BJ (cell line): ENCODE measurements around the gene EAF2. TPM values are rescaled to one million over a fixed set of nuclear protein-coding genes. Genes with fewer than 3 reads are reported as not detected.

Experiments used
- CTCF ChIA-PET: fragments of 350-600 bp; formaldehyde crosslinking; extraction: SDS; loops from one replicate; lab custom pipeline; 2021; ENCODE audit warnings: antibody characterized with exemption, inconsistent platforms; lab: Yijun Ruan, JAX
- POLR2A ChIA-PET: fragments of 300-600 bp; sonication (Branson Sonifier 250); formaldehyde crosslinking; extraction: SDS; loops from one replicate; lab custom pipeline; 2021; ENCODE audit warnings: antibody characterized with exemption; lab: Charles Lee
- DNase-seq: peaks from one replicate; pipeline ENCODE4 v3.0.0-alpha.2; 2011; ENCODE audit warnings: low read depth
- H3K27me3 ChIP-seq: 2 replicates; pipeline ENCODE4 v1.6.0; 2011; ENCODE audit warnings: low read length; ENCODE audit not compliant: control insufficient read depth, insufficient read depth
- H3K36me3 ChIP-seq: 2 replicates; pipeline ENCODE4 v1.5.1; 2011; ENCODE audit warnings: low read length; ENCODE audit not compliant: control insufficient read depth, insufficient read depth
- H3K4me3 ChIP-seq: 2 replicates; pipeline ENCODE4 v1.5.1; 2011; ENCODE audit warnings: low read depth, mild to moderate bottlenecking, control low read depth, low read length
- polyA plus RNA-seq: library from polyadenylated mRNA; depleted of rRNA; stranded (reverse); fragments of >200 nt; gene quantifications from 2 replicates; pipeline ENCODE4 v1.2.3, GENCODE V29; 2011
- TF ChIP-seq, protein P1 (sequence below): IDR thresholded peaks from 2 replicates; pipeline ENCODE4 v1.5.1; 2011; ENCODE audit warnings: low read depth, mild to moderate bottlenecking, control low read depth, inconsistent platforms, low read length, moderate library complexity; ENCODE audit not compliant: insufficient read depth

Gene EAF2
- polyA plus RNA-seq, 1 experiment = 0.40 TPM

DNA sequence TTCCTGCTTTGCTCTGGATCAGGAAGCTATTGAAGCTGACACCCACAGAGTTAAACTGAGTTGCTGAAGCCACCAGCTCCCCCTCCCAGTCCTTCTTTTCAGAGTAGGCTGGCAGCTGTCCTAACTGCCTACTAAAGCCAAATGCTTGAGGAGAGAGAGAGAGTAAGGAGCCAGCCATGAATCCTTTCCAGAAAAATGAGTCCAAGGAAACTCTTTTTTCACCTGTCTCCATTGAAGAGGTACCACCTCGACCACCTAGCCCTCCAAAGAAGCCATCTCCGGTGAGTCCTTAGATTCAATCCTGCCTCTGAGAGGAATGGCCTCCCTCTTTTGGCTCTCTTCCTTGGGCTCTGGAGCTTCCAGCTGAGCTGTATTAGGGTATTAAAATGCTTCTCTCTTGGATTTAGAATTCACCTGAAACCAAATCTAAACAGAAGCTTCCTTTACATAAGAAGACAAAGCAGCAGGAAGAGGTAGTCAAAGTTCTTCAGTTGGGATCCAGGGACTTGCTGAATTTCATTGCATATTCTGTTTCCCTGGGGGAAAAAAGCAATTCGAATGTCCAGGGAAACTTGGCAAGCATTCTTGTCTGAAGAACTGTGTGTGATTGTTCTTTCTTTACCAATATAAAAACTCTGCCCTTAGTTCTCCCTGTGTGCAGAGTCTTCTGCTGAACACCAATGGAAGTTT is 59.4 kb downstream of the EAF2 start, which contains the start of gene SLC15A2:
SLC15A2 (plus strand) TSS at position 101 of the 690 bp plus-strand sequence; CDS start at position 177, 76 bp downstream.
- ChIA-PET CTCF (no interaction called here), POLR2A (no interaction called here)
- no peak within 1 kb of the TSS for H3K4me3 ChIP-seq
- DNase-seq = no peak
- H3K27me3 ChIP-seq = no peaks in the 10 kb centered on the region; the same call in 1 of the 2 replicates
- no peaks in the 10 kb centered on the region for H3K36me3 ChIP-seq
- TF ChIP-seq, protein P1, sequence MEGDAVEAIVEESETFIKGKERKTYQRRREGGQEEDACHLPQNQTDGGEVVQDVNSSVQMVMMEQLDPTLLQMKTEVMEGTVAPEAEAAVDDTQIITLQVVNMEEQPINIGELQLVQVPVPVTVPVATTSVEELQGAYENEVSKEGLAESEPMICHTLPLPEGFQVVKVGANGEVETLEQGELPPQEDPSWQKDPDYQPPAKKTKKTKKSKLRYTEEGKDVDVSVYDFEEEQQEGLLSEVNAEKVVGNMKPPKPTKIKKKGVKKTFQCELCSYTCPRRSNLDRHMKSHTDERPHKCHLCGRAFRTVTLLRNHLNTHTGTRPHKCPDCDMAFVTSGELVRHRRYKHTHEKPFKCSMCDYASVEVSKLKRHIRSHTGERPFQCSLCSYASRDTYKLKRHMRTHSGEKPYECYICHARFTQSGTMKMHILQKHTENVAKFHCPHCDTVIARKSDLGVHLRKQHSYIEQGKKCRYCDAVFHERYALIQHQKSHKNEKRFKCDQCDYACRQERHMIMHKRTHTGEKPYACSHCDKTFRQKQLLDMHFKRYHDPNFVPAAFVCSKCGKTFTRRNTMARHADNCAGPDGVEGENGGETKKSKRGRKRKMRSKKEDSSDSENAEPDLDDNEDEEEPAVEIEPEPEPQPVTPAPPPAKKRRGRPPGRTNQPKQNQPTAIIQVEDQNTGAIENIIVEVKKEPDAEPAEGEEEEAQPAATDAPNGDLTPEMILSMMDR = no peak

DNA sequence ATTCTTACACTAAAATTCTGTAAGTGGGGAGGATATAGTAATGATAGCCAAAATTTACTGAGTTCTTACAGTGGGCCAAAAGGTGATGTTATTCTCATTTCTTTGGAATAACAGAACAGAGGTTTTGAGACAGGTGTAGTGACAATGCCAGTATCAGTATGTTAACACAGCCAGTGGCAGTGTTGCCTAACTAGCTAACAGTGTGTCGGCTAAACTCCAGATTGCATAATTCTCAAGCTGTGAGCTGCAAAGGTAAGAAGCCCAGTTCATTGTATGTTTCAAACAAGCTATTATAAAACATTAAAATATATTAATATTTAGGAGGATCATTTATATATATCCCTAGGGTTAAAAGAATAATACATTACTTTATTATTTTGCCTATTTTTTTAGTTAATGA is 60.1 kb downstream of the EAF2 start:
- CTCF ChIA-PET = no interaction called here
- DNase-seq = no peak
- no peaks in the 10 kb centered on the region for H3K36me3 ChIP-seq
- POLR2A ChIA-PET = no interaction called here
- TF ChIP-seq, protein P1 = no peak
- H3K27me3 ChIP-seq = no peaks in the 10 kb centered on the region; the same call in 1 of the 2 replicates
- H3K4me3 ChIP-seq = no peak overlapping the region

DNA sequence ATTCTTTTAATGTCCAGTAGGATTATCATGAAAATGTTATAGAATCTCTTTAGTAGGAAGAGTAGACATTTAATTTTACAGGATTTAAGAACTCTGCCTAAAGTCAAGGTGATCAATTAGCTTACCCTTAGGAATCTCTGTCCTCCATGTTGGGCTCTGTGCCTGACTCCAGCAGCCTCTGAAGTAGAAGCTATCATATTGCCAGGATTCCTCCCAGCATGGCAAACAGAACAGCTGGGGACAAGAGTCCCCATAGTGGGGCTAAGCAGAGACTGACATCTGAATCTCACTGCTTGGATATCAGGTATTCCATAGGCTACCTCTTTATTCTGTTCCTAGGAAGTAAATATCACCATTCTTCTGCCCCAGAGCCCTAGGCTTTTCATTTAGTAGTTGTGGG is 60.7 kb downstream of the EAF2 start:
- H3K36me3 ChIP-seq = no peaks in the 10 kb centered on the region
- ChIA-PET POLR2A (no interaction called here), CTCF (no interaction called here)
- DNase-seq = no peak
- TF ChIP-seq, protein P1 = no peak
- H3K4me3 ChIP-seq = no peak overlapping the region
- no peaks in the 10 kb centered on the region; the same call in 1 of the 2 replicates for H3K27me3 ChIP-seq

DNA sequence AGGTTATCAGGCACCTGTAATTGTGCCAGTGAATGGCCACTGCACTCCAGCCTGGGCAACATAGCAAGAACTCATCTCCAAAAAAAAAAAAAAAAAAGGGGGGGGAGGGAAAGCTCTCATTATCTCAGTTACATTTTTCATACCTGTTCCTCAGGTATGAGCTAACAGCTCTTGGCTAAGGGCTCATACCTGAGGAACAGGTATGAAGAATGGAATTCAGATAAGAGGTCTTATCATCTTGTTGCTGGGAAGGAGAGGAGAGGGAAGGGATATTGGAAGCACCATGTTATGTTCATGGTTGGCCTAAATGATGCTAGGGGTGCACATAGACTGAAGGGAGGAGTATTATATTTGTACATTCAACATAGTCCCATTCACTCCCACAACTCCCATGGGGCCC is 61.8 kb downstream of the EAF2 start:
- ChIA-PET POLR2A (no interaction called here), CTCF (no interaction called here)
- H3K36me3 ChIP-seq = no peaks in the 10 kb centered on the region
- no peak overlapping the region for H3K4me3 ChIP-seq
- no peak for DNase-seq
- TF ChIP-seq, protein P1 = no peak
- H3K27me3 ChIP-seq = no peaks in the 10 kb centered on the region; the same call in 1 of the 2 replicates

DNA sequence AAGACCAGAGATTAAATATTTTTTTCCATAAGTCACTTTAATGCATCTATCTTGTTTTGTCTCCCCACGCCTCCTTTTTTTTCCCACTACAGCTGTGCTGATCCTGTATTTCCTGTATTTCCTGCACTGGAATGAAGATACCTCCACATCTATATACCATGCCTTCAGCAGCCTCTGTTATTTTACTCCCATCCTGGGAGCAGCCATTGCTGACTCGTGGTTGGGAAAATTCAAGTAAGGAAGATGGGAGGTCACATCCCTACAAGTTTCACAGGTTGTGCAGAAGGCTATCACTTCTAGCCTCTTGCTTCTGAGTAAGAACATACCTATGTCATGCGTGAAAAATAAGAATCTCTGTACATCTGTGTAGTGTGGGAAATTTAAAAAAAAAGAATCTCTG is 62.3 kb downstream of the EAF2 start:
- Histone ChIP-seq H3K27me3 (no peaks in the 10 kb centered on the region), H3K36me3 (no peaks in the 10 kb centered on the region), H3K4me3 (no peak overlapping the region)
- DNase-seq = no peak
- POLR2A ChIA-PET = no interaction called here
- CTCF ChIA-PET = no interaction called here
- TF ChIP-seq, protein P1 = no peak
